GM19099 (cell line): ENCODE results near the gene ME2.

Experiments used
- POLR2A ChIP-seq: IDR thresholded peaks from 3 replicates; pipeline ENCODE4 v1.6.1; 2011; ENCODE audit warnings: low read depth; ENCODE audit not compliant: insufficient read length; ENCODE audit errors: extremely low read depth

The ME2 gene

DNA sequence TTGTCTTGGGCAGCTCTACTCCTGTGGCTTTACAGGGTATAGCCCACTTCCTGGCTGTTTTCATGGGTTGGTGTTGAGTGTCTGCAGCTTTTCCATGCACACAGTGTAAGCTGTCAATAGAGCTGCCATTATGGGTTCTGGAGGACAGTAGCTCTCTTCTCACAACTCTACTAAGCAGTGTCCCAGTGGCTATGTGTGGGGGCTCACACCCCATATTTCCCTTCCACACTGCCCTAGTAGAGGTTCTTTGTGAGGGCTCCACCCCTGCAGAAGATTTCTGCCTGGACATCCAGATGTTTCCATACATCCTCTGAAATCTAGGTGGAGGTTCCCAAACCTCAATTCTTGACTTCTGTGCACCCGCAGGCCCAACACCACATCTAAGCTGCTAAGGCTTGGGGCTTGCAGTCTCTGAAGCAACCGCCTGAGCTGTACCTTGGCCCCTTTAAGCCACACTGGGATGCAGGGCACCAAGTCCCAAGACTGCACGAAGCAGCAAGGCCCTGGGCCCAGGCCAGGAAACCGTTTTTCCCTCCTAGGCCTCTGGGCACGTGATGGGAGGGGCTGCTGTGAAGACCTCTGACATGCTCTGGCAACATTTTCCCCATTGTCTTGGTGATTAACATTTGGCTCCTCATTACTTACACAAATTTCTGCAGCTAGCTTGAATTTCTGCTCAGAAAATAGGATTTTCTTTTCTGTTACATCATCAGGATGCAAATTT is 98.3 kb downstream of the ME2 start:
- TF ChIP-seq POLR2A = no peak

DNA sequence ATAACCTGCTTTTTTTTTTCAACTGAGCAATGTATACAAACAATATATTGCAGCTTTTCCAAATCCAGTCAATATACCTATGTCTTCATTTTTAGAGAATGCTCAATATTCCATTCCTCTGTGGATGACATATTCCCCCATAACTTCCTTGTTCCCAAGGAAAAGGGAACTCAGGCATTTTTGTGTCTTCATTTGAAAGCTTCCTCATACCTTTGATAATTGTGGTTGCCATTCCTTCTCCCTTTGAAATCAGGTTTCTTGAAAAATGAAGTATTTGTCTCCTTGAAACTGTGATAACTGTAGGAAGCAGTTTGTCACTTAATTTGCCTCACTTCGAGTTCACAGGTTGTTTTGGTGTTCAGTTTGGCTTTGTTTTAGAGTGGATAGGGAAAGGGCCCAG is 102.5 kb downstream of the ME2 start:
- no peak for TF ChIP-seq POLR2A

DNA sequence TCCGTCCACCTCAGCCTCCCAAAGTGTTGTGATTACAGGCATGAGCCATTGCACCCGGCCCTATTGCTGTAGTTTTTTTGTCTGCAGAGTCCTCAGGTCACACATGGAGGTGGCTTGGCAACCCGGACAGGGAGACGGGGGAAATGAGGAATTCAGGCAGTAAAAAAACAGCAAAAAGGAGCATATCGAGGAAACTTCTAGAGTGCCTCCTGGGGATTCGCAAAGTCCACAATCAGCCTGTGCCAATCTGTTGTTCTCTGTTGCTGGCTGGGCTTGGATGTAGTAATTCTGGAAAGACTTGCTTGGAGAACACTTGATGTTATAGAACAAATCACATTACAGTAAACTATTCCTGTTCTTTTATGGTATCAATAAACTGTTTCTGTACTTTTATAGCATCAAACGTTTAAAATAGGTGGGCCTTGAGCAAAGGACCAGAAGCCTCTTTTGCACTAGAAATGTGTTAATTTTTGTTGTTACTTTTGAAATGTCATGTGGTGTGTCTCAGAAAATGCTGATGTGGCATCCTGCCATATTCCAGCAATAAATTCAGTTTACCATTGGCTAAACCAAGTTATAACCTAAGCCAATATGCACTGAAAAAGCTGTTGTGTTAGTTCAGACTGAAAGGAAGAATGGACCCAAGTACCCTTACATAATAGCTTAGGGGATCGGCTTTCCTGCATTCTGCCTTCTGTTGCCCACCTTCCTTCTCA is 103.3 kb downstream of the ME2 start:
- no peak for TF ChIP-seq POLR2A

DNA sequence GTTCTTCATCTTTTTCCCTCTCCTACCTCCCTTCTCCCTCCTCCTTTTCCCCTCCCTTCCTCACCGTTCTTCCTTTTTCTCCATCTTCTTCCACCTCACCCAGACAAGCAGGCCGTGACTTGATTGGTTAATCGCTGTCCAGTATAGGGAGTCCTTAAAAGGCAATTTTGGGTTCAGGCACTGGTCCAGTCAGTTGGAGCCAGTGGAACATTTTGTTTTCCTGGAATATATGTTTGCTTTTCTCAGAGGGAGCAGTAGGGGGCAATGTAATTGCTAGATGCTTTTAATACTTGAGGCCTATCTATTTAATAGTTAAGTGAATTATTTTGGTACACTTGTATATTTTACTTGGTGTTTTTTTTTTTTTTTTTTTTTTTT is 103.9 kb downstream of the ME2 start:
- TF ChIP-seq POLR2A = no peak

DNA sequence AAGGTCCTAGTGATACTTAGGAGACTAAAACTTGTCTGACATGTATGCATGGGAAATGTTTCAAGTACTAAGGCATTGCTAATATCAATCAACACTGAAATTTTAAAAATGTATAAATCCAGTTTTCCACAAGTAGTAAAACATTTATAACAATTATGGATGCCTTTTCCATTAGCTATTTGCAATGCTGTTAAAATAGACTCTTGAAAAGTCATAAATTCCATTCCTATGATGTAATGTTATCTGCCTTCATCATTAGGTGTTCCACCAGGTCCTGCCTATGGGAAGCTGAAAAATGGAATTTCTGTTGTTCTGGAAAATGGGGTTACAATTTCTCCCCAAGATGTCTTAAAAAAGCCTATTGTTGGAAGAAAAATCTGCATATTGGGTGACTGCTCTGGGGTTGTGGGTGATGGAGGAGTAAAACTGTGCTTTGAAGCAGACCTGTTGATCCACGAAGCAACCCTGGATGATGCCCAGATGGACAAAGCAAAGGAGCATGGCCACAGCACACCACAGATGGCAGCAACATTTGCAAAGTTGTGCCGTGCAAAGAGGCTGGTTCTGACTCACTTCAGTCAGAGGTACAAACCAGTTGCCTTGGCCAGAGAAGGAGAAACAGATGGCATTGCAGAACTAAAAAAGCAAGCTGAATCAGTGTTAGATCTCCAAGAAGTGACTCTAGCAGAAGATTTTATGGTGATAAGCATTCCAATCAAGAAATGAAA is 107.6 kb downstream of the ME2 start:
- TF ChIP-seq POLR2A = no peak

DNA sequence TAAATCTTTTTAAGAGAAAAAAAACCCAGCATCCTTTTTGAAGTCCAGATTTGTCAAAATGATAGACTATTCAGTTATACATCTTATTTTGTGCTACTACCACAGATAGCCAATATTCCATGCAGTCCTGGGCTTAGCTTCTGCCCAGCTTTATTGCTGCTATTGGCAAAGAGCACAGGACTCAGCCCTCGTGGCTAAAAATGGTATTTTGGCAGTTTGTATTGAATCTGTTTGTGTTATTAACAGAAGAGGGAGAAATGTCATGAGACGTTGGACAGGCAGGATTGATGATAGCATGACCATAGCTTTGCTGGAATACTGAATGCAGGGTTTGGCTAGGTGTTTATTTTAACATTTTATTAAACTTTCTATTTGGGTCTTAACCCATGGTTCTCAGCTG is 108.3 kb downstream of the ME2 start:
- no peak for TF ChIP-seq POLR2A

DNA sequence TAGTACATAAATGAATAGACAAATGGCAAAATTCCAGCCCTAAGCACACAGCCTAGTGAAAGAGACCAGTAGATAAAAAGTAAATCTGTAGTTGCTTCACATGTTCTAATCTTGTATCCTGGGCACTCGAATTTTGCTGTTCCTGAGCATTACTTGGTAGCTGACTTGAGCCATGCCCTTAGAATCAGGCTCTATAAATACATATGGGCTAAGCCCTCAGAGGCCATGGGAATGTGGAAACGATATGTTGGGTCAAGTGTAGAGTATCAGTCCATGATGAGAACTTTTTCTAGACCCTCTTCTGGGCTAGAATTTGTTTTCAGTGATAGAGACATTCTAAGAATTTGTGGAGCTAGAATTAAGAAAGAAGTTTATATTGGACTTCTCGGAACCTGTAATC is 110.8 kb downstream of the ME2 start:
- TF ChIP-seq POLR2A = no peak

DNA sequence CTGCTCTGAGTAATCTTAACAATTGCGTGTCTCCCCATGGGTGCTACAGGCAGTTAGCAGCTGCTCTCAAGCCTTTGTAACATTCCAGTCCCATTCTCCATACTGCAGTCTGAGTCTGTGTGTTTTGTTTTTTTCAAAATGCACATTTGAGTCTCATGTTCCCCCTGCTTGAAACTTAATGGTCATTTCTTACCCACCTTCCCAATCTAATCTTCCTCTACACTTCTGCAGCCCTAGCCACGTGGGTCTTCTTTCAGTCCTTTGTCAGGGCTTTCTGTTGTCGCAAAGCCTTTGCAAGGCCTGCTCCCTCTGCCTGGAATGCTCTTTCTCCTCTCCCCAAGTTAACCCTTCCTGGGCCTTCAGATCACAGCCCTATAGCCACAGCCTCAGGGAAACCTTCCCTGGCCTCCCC is 113.4 kb downstream of the ME2 start:
- no peak for TF ChIP-seq POLR2A

DNA sequence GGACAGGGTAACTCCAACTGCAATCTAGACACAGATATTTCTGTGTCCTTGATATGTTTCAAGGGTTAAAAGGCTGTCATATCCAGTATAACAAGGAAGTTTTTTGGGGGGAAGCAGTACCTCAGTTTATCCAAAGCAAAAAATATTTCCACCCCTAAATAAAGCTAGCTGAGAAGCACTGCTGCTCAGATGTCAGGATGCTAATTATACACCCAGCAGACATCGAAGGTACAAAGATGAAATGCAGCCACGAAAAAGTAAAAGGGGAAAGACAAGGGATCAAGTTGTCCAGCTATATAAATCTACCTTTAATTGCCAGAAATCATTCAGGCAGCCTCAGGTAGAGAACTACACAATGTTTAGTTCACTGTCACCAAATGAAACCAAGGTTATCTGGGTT is 115.1 kb downstream of the ME2 start:
- TF ChIP-seq POLR2A = no peak
